Adipocyte (in vitro differentiated cells): ENCODE data around the gene EPB41L2.
A peak's percentile ranks its signal among the peaks of the same experiment; 100 is the strongest.
"Not testable (repeated sequence)": the region's sequence is repeated elsewhere in the genome, so short reads cannot be mapped to it uniquely, and the experiment has no call there.

ENCODE experiments used
- DNase-seq: peaks from one replicate; pipeline ENCODE4 v3.0.0-alpha.2; 2015; ENCODE audit warnings: low read depth
- H3K27me3 ChIP-seq: replicated peaks from 2 replicates; pipeline ENCODE4 v1.7.0; 2013; ENCODE audit warnings: mild to moderate bottlenecking, low read length, moderate library complexity; ENCODE audit not compliant: control insufficient read depth, insufficient read depth
- H3K36me3 ChIP-seq: 2 replicates; pipeline ENCODE4 v1.7.0; 2013; ENCODE audit warnings: low read length, mild to moderate bottlenecking, moderate library complexity; ENCODE audit not compliant: control insufficient read depth, insufficient read depth, severe bottlenecking
- H3K4me1 ChIP-seq: 2 replicates; pipeline ENCODE4 v1.7.0; 2013; ENCODE audit warnings: mild to moderate bottlenecking, low read length, moderate library complexity; ENCODE audit not compliant: control insufficient read depth, insufficient read depth
- H3K4me3 ChIP-seq: 2 replicates; pipeline ENCODE4 v1.7.0; 2013; ENCODE audit warnings: mild to moderate bottlenecking, low read length, moderate library complexity
- H3K9ac ChIP-seq: 2 replicates; pipeline ENCODE4 v1.7.0; 2013; ENCODE audit warnings: mild to moderate bottlenecking, low read length, moderate library complexity
- H3K9me3 ChIP-seq: 2 replicates; pipeline ENCODE4 v1.7.0; 2013; ENCODE audit warnings: mild to moderate bottlenecking, low read length, moderate library complexity; ENCODE audit not compliant: control insufficient read depth

The EPB41L2 gene

DNA sequence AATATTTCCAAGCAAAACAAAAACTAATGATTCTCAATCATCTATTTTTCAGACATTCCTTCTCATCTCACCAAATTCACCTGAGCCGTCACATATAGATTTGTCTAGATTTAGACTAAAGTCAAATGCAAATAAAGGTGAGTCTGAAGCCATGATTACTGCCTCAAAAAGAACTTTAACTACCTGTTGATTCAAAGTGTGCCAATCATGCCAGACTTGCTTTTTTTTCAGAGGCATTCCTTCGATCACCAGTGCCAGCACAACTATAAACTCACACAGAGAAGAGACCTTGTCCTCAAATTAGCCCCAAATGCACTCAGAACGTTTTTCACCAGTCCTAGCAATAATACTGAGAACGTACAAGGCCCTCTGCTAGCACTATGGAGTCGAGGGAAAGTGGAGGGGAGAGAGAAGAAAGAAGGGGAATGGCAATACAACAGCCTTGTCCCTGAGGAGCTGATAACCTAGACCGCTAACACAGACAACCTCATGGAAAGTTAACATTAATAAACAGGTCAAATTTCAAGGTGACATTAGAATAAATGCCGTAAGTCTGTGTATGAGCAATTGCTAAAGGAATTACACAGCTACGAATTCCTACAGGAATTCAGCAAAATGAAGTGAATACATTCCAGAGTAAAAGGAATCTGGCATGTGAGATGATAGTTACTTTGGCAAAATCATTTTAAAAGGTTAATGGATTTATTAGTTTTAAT, 60.9 kb downstream of the EPB41L2 start:
- peak overlapping the region; percentile 46 for H3K4me3 ChIP-seq
- no peak overlapping the region for H3K9ac ChIP-seq
- DNase-seq, result no peak
- no peaks in the 10 kb centered on the region for H3K27me3 ChIP-seq
- H3K9me3 ChIP-seq, result peaks cover 5% of the 10 kb centered on the region
- peaks cover 35% of the 10 kb centered on the region for H3K4me1 ChIP-seq
- H3K36me3 ChIP-seq, result no peaks in the 10 kb centered on the region

GRCh38 chr6:131001111-131001736, 61.8 kb downstream of the EPB41L2 start:
- no peaks in the 10 kb centered on the region for H3K9me3 ChIP-seq
- H3K27me3 ChIP-seq, result no peaks in the 10 kb centered on the region
- peaks cover 44% of the 10 kb centered on the region for H3K4me1 ChIP-seq
- DNase-seq, result no peak
- H3K36me3 ChIP-seq, result no peaks in the 10 kb centered on the region
- no peak overlapping the region for H3K9ac ChIP-seq
- H3K4me3 ChIP-seq, result peak overlapping the region; percentile 46

DNA sequence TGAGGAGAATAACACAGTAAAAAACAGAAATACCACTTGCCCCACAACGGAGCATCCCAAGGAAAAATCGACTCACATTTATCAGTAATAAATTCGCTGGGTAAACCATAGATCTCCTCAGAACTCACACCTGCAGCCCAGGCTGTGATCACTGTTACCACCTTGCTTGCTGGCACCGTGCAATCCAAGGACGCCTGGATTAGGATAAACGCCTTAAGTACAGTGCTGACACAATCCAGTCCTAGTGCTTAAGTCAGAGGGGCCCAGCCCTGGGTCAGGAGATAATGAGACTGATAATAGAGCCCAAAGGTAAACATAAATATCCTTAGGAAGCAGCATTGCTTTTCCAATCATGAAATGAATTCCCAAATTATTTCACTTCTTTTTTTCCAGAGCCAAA, 62.5 kb downstream of the EPB41L2 start:
- Histone ChIP-seq H3K9me3 (no peaks in the 10 kb centered on the region), H3K4me3 (no peak overlapping the region), H3K9ac (no peak overlapping the region), H3K36me3 (no peaks in the 10 kb centered on the region), H3K4me1 (peaks cover 45% of the 10 kb centered on the region), H3K27me3 (no peaks in the 10 kb centered on the region)
- DNase-seq, result no peak

DNA sequence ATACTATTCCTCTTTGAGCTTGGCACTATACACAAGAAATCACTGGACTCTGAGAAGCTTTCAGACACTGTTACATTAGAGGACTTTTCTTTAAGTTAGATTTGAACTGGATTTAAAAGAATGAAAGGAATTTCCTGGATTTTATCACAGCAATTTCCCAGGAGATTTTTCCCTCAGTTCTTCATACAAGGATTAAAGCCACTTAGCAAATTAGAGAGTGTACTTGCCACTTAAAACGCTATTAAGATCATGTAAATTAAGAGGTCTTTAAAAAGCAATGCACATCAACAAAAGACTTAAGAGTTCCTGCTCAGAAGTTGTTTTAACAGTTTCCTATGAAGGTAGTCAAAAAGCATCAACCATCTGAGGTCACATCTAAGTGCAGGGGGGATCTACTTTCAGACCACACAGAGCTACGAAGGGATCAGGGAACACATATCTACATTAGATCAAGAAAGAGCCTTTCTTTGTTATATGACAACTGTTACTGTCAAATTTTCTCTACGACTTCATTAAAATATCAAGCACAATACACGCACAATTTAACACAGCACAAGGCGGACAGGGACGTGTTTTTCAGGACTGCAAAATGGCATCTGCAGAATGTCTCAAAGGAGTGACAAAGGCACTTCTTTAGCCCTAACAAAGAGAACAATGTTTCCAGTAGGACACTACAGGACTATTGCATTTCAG, 65.8 kb downstream of the EPB41L2 start:
- Histone ChIP-seq H3K9ac (no peak overlapping the region), H3K9me3 (no peaks in the 10 kb centered on the region), H3K4me3 (peak overlapping the region; percentile 15), H3K4me1 (peaks cover 20% of the 10 kb centered on the region), H3K36me3 (no peaks in the 10 kb centered on the region), H3K27me3 (no peaks in the 10 kb centered on the region)
- DNase-seq, result peak; percentile 58

GRCh38 chr6:130996635-130997034, 66.4 kb downstream of the EPB41L2 start:
- H3K4me3 ChIP-seq, result no peak overlapping the region

DNA sequence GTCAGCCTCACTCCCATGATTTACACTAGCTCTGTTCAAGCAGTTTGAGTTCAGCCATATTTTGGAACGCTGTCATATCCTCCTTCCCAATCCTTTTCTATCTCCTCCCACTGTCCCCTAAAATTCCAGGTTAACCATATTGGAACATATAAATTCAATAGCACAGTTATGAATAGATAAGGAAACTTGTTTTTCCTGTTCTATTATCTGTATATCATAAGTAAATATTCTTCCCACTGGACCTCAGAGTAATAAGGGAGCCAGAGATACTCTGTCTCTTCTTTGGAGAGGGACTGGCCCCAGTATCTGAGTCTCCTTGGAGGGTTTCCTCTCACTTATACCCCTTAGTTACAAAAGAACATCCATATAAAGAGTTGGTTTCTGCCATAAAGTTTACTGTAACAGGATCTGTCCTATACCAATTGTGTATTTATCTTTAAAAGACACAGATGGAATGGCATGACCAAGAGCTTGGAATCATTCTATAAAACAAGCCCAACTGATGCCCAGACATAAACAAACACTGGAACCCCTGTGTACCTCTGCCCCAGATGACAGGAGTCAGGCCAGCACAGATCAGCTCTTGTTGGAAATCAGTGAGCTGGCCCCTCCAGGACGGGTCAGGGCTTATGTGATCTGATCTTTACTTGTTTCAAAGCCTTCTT, 67.1 kb downstream of the EPB41L2 start:
- no peaks in the 10 kb centered on the region for H3K9me3 ChIP-seq
- no peak overlapping the region for H3K9ac ChIP-seq
- no peak overlapping the region for H3K4me3 ChIP-seq
- DNase-seq, result no peak
- peaks cover 12% of the 10 kb centered on the region for H3K4me1 ChIP-seq
- H3K36me3 ChIP-seq, result no peaks in the 10 kb centered on the region
- H3K27me3 ChIP-seq, result no peaks in the 10 kb centered on the region

More at GRCh38 chr6:130996635-130997034, 66.4 kb downstream of the EPB41L2 start:
- Histone ChIP-seq H3K27me3 (no peaks in the 10 kb centered on the region), H3K9ac (no peak overlapping the region), H3K4me1 (peaks cover 15% of the 10 kb centered on the region), H3K9me3 (no peaks in the 10 kb centered on the region), H3K36me3 (no peaks in the 10 kb centered on the region)
- DNase-seq, result no peak

DNA sequence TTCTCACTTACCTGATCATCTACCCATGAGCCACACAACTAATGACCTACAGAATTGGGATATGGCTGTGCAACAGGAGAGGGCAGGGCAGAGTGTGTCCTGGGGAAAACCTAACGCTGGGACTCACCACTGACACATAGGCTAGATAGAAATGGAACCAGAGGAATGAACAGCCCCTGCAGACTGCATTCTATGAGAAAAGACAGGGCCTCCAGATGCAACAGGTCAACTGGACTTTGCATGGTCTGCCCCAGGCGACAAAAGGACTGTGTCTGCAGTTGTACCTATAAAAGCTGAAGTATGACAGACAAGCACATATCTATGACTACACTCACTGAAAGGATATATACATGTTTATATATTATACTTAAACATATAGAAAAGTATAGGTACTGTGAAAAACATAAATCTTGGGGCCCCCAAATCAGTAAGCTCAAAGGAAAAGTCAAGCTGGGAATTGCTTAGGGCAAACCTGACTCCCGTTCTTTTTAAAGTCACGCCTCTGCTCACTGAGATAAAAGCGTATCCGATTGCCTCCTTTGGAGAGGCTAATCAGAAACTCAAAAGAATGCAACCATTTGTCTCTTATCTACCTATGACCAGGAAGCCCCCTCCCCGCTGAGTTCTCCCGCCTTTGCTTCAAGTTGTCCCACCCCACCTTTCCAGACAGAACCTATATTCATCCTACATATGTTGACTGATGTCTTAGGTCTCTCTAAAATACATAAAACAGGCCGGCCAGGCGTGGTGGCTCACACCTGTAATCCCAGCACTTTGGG, 68.5 kb downstream of the EPB41L2 start:
- Histone ChIP-seq H3K27me3 (no peaks in the 10 kb centered on the region), H3K4me1 (peaks cover 12% of the 10 kb centered on the region), H3K9me3 (no peaks in the 10 kb centered on the region), H3K4me3 (no peak overlapping the region), H3K9ac (no peak overlapping the region), H3K36me3 (no peaks in the 10 kb centered on the region)
- DNase-seq, result no peak

- Histone ChIP-seq H3K4me1 (peaks cover 12% of the 10 kb centered on the region), H3K4me3 (no peak overlapping the region), H3K36me3 (no peaks in the 10 kb centered on the region), H3K27me3 (no peaks in the 10 kb centered on the region), H3K9ac (no peak overlapping the region), H3K9me3 (no peaks in the 10 kb centered on the region)
- DNase-seq, result no peak
These were observed 69.7 kb downstream of the EPB41L2 start for GRCh38 chr6:130993292-130993765.

GRCh38 chr6:130991422-130992137, 71.5 kb downstream of the EPB41L2 start:
- Histone ChIP-seq H3K4me3 (no peak overlapping the region), H3K4me1 (peaks cover 4% of the 10 kb centered on the region), H3K36me3 (no peaks in the 10 kb centered on the region), H3K27me3 (no peaks in the 10 kb centered on the region), H3K9me3 (no peaks in the 10 kb centered on the region), H3K9ac (no peak overlapping the region)
- no peak for DNase-seq

- DNase-seq, H3K27me3 ChIP-seq, H3K4me3 ChIP-seq, H3K9ac ChIP-seq, H3K36me3 ChIP-seq, H3K4me1 ChIP-seq, H3K9me3 ChIP-seq: not testable (repeated sequence)
These were observed 75.5 kb downstream of the EPB41L2 start for GRCh38 chr6:130987539-130987938.
